GM12891 (cell line): ENCODE data around the gene CFAP61.

Source experiments
- POLR2A ChIP-seq: IDR thresholded peaks from 2 replicates; pipeline ENCODE4 v1.6.1; 2011; ENCODE audit warnings: low read depth, low read length, control low read depth
- POLR2AphosphoS5 ChIP-seq: IDR thresholded peaks from 2 replicates; pipeline ENCODE4 v1.6.1; 2011; ENCODE audit warnings: low read depth, low read length, control low read depth
- POU2F2 ChIP-seq: IDR thresholded peaks from 2 replicates; pipeline ENCODE4 v1.6.1; 2011; ENCODE audit warnings: low read depth, mild to moderate bottlenecking, control low read depth, low read length, moderate library complexity
- TAF1 ChIP-seq: IDR thresholded peaks from 2 replicates; pipeline ENCODE4 v1.6.1; 2011; ENCODE audit warnings: low read depth, low read length, control low read depth

DNA sequence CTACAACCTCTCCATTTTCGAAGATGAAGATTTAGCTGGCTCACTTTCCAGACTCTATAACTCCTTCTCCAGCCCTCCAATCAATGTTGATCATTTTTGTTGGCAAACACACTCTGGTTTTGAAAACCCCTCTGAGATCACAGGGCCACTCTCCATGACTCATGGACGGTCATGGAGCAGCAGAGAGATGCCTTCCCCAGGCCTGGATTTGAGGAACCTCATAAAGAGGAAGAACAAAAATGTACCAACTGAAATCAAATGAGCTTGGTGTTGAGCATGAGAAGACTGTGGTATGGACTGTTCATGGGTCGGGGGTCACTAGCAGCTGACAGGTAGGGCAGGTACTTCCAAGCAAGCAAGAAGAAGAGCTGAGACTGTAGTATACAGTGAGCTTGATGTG, 202.8 kb downstream of the CFAP61 start:
- TF ChIP-seq POLR2A (no peak), POLR2AphosphoS5 (no peak), POU2F2 (no peak), TAF1 (no peak)
